Urothelium cell line (cell line): ENCODE measurements around the gene KDM3B.
"Not testable (repeated sequence)": the region's sequence is repeated elsewhere in the genome, so short reads cannot be mapped to it uniquely, and the experiment has no call there.

Experiments used
- DNase-seq: peaks from one replicate; pipeline ENCODE4 v3.0.0; 2011; ENCODE audit warnings: low spot score, mixed read lengths
- FAIRE-seq: peaks from 2 replicates; lab custom pipeline; 2011; peaks lifted over from hg19 to GRCh38; lab: Jason Lieb, UNC

KDM3B gene

DNA sequence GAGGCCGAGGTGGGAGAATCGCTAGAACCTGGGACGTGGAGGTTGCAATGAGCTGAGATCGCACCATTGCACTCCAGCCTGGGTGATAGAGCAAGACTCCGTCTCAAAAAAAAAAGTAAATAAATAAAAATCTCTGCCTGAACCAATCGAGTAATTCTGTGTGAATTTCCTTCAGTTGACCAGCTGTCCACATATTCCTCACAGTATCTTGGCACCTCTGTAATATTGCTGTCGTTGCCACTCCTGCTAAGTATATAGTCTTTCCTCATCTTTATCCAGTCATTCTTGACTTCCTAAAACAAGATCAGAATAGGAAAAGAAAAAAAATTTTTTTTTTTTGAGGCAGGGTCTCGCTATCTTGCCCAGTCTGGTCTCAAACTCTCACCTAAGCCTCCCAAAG, 29.9 kb downstream of the KDM3B start:
- no peak for DNase-seq
- FAIRE-seq, result no peak

GRCh38 chr5:138385660-138386059, 33.2 kb downstream of the KDM3B start:
- FAIRE-seq, result no peak
- no peak for DNase-seq

GRCh38 chr5:138386290-138386689, 33.8 kb downstream of the KDM3B start:
- no peak for FAIRE-seq
- no peak for DNase-seq

DNA sequence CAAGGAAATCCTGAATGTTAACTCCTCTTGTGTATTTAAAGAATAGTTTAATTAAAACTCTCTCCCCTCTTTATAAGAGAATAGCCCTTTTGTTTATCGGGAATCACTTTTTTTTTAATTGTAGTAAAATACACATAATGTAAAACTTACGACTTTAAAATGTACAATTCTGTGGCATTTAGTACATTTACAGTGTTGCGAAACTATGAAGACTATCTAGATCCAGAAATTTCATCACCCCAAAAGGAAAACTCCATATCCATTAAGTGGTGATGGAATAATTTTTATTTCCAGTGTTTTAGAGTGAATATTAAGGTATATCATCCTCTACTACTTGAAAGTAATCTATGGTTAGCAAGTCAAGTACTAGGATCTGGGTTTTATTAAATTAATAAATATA, 36.8 kb downstream of the KDM3B start:
- FAIRE-seq, result no peak
- no peak for DNase-seq

DNA sequence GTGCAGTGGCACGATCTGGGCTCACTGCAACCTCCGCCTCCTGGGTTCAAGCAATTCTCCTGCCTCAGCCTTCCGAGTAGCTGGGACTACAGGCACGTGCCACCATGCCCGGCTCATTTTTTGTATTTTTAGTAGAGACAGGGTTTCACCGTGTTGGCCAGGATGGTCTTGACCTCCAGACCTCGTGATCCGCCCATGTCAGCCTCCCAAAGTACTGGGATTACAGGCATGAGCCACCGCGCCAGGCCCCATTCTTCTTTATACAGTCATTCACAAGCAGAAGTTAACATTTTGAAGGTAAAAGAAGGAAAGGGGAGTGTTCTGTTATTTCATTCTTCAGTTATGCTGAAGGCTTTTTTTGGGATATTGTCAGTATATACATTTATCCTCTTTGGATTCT, 37.4 kb downstream of the KDM3B start:
- DNase-seq, FAIRE-seq: not testable (repeated sequence)

GRCh38 chr5:138391859-138392386, 39.4 kb downstream of the KDM3B start:
- no peak for DNase-seq
- no peak for FAIRE-seq

DNA sequence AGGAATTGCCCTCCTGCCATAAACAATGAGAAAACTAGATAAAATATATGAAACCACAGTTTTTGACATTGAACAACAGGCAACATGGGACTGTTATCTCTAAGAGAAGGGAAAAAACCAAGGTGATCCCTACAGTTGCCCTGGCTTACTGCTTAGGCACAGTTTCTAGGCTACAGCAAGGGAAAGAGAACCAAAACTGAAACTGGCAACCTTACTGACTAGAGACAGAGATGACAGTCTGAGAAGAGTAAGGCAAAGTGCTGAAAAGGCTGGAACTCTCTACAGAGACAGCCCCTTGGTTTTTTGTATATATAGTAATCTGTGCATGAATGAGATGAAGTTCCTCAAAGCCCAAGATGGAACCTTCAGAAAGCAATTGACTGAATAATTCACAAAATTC, 50.2 kb downstream of the KDM3B start:
- no peak for DNase-seq
- FAIRE-seq, result no peak

DNA sequence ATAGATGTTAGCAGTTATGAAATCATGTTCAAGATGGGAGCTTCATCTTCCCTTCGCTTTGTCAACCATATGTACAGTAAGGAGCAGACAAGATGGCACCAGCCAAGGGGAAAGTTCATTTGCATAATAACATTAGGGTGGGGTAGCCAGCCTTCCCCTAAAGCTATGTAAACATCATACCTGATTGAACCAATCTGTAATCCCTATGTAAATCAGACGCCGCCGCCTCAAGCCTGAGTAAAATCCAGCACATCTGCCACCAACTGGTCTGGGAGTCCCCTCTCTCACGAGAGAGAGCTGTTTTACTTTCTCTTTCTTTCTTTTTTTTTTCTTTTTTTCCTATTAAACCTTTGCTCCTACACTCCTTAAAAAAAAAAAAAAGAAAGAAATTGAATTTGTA, 55.5 kb downstream of the KDM3B start:
- FAIRE-seq (no peak), DNase-seq (no peak)

DNA sequence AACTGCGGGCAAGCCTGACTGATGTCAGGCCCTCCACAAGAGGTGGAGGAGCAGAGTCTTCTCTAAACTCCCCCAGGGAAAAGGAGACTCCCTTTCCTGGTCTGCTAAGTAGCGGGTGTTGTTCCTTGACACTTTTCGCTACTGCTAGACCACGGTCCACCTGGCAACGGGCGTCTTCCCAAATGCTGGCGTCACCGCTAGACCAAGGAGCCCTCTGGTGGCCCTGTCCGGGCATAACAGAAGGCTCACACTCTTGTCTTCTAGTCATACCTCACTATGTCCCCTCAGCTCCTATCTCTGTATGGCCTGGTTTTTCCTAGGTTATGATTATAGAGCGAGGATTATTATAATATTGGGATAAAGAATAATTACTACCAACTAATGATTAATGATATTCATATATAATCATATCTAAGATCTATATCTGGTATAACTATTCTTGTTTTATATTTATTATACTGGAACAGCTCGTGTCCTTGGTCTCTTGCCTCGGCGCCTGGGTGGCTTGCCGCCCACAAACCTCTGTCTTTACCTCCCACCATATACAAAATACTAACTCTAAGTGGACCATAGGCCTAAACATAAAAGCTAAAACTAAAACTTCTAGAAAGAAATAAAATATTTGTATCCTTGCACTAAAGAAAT, 58.6 kb downstream of the KDM3B start:
- FAIRE-seq, DNase-seq: not testable (repeated sequence)

DNA sequence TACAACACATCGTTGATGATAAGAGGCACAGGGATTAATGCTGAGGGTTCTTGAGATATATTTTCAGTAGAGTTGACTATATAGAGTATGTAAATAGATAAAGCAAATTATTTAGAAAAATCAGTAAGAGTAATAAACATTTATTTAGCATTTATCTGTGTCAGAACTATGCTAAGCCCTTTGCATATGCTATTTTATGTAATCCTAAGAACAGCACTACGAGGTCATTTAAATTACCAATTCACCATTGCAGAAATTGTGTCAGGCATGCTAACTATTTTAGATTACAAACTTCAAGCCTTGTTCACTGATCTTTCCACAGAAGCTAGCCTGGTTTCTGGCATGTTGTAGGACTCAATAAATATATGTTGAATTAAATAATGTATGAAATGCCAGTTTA, 66.0 kb downstream of the KDM3B start:
- DNase-seq, result no peak
- FAIRE-seq, result no peak

- DNase-seq, result no peak
- no peak for FAIRE-seq
These were observed 72.6 kb downstream of the KDM3B start for GRCh38 chr5:138425079-138425478.

GRCh38 chr5:138435943-138436342, 83.5 kb downstream of the KDM3B start:
- no peak for FAIRE-seq
- no peak for DNase-seq

GRCh38 chr5:138438003-138438723, 85.7 kb downstream of the KDM3B start:
- FAIRE-seq (no peak), DNase-seq (no peak)

GRCh38 chr5:138438724-138439476, 86.4 kb downstream of the KDM3B start, which contains the start of gene REEP2:
REEP2 (plus strand) TSS chr5:138439057; CDS start chr5:138439209, 152 bp downstream.
- no peak for FAIRE-seq
- peak; percentile 76 for DNase-seq

- DNase-seq, result no peak
- FAIRE-seq, result no peak
These were observed 87.1 kb downstream of the KDM3B start for GRCh38 chr5:138439477-138440158.

- no peak for FAIRE-seq
These were observed 87.9 kb downstream of the KDM3B start for GRCh38 chr5:138440159-138441073.

DNA sequence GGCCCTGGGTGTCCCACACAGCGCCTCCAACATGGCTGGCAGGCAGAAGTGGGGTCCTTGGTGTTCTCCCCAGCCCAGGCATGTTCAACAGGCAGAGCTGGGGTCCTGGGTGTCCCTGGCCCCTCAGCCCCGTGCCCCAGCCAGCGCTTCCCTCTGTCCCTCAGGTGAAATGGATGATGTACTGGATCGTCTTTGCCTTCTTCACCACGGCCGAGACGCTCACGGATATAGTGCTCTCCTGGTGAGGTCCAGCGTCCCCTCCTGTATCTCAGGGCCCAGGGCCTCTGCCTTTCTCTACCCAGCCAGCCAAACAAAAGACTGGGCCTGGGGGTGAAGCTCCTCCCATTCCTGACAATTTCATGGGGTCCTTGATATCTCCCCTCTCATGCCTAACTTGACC, 88.7 kb downstream of the KDM3B start:
- FAIRE-seq, result no peak
- no peak for DNase-seq

More at GRCh38 chr5:138440159-138441073, 87.9 kb downstream of the KDM3B start:
- no peak for DNase-seq

- no peak for FAIRE-seq
- DNase-seq, result no peak
These were observed 91.7 kb downstream of the KDM3B start for GRCh38 chr5:138444078-138444773.
